ENCODE data around the gene SLAMF7.

Gene SLAMF7

DNA sequence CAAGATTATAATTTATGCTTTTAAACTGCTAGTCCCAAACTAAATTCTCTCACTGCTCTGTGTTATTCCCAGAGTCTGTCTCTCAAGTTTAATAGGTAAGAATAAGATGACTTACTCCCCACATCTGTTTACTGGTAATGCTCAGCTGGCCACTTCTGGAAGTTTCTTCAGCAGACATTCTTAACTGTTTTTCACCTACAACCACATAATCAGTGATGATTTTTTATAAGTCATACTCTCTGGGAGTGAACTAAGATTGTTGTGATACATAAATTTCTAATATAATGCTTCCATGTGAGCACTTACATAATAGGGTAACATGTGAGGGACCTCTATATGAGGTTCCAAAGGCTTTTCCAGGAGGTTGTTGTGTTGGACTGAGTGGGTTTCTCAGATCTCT is 8.7 kb downstream of the SLAMF7 start:
- no peak for DNase-seq

DNA sequence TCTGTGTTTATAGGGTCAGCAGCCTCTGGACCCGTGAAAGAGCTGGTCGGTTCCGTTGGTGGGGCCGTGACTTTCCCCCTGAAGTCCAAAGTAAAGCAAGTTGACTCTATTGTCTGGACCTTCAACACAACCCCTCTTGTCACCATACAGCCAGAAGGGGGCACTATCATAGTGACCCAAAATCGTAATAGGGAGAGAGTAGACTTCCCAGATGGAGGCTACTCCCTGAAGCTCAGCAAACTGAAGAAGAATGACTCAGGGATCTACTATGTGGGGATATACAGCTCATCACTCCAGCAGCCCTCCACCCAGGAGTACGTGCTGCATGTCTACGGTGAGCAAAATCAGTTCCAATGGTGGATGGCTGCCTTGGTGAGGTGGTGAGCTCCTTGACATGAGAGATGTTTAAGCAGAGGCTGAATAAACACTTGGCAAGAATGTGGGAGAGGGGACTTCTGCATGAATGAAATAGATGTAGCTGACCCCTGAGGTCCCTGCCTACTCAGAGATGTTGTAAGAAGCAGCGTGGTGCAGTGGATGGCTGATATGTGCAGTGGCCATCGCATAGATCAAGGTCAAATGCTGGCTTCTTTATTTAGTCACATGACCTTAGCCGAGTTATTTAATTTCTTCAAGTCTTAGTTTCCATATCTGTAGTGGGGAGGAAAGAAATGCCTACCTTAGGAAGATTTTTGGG is 9.3 kb downstream of the SLAMF7 start:
- no peak for DNase-seq

DNA sequence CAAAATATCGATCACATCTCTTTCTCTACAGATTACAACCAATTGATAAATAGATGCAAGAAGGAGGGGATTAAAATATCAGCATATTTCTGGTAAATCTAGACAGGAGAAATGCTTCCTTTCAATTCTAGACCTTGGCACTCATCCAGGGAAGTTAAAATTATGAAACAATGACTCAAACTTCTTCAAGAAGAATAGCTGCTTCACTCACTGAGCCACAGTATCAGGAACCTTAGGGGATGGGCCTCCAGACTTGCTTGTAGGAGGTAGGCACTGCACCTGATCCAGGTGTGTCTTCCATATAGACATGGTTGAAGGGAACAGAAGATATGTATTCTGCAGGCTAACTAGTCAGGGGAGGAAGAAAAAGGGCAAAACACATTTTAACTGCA is 9.8 kb downstream of the SLAMF7 start:
- DNase-seq = no peak

DNA sequence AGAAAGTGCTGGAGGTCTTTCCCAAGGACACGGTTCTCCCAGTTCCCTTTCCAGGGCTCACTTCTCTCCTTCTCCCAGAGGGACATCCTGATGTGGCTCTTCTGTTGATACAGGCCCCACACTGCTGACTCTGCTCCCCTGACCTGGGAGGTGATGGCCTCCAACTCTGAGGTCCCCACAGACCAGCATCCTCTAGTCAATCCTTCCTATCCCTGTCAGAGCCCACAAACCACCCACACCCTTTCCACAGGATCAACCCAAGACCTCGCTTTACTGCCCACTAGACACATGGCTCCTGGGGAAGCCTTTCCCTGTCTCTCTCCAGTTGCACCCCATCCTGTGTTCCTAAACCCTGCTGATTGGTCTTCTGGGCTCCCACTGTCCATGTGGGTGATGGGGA is 11.6 kb downstream of the SLAMF7 start:
- DNase-seq = no peak

DNA sequence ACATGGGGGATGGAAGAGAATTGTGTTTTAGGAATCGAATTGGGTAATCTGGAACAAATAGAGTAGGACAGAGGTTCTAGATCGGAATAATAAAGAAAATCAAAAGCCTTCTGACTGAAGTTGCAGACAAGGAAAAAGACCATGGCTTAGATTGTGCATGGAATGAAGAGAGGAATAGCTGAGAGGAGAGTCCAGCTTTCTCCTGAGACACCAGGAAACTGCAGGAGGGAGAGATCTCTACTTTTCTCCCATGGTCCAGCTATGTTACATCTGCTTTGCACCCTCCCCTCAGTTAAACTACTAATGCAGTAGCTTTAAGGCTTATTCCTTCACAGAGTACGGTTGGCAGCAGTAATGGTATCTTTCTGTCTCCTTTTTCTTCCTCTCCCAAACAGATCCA is 13.4 kb downstream of the SLAMF7 start:
- no peak for DNase-seq

DNA sequence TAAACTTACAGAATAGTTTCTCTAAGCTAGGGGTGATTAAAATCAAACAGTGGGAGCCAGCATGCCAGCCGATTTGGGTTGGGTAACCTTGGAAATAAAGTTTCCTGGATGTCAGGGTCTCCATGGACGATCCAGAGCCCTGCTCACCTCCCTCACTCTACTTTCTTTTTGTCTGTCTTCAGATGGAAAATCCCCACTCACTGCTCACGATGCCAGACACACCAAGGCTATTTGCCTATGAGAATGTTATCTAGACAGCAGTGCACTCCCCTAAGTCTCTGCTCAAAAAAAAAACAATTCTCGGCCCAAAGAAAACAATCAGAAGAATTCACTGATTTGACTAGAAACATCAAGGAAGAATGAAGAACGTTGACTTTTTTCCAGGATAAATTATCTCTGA is 13.9 kb downstream of the SLAMF7 start:
- no peak for DNase-seq

DNA sequence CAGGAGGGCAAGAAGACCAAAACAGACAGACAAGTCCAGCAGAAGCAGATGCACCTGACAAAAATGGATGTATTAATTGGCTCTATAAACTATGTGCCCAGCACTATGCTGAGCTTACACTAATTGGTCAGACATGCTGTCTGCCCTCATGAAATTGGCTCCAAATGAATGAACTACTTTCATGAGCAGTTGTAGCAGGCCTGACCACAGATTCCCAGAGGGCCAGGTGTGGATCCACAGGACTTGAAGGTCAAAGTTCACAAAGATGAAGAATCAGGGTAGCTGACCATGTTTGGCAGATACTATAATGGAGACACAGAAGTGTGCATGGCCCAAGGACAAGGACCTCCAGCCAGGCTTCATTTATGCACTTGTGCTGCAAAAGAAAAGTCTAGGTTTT is 14.5 kb downstream of the SLAMF7 start:
- DNase-seq = no peak

DNA sequence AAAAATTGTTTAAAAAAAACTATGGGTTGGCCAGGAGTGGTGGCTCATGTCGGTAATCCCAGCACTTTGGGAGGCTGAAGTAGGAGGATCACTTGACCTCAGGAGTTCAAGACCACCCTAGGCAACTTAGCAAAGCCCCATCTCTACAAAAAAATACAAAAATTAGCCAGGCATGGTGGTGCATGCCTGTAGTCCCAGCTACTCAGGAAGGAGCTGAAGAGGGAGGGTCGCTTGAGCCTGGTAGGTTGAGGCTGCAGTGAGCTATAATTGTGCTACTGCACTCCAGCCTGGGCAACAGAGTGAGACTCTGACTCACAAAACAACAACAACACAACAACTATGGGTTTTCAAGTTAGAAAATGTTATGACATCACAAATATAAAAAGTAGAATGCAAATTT is 16.4 kb downstream of the SLAMF7 start:
- DNase-seq = no peak

DNA sequence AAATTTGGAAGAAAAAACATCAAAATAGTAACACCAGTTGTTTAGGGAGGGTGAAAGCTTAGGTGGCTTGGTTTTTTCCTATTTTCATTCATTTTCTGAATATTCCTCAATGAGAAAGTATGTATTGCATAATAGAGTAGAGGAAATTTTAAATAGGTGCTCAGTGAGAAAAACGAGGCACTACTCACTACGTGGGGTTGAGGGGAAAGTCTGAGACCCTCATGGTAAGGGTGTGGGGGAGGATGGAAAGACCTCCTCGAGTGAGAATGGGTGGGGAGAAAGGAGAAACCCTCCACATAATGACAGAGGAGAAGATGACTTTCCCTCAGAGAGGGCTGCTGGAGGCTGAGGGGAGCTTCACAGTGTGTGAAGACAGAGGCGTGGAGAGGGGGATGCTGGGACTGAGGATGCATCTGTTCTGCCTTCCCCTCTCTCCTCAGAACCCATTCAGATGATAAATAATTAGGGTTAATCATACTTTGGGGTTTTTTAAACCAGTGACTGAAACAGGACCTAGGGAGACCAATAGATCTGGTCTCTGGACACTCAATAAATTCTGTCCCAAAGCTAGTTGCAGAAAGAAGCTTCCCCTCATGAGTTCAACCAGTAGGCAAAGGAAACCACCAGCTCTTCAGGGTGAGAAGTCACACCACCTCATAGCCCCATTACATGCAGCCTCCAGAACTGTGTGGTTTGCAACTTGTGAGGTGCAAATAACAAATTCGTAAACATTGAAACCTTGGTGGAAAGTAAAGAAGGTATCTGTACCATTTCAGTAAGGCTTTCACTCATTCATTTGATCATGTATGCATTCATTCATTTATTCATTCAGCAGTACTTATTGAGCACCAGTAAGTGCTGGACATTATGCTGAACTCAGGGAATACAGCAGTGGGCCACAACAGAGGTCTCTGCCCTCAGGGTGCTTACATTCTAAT is 17.1 kb downstream of the SLAMF7 start:
- no peak for DNase-seq

DNA sequence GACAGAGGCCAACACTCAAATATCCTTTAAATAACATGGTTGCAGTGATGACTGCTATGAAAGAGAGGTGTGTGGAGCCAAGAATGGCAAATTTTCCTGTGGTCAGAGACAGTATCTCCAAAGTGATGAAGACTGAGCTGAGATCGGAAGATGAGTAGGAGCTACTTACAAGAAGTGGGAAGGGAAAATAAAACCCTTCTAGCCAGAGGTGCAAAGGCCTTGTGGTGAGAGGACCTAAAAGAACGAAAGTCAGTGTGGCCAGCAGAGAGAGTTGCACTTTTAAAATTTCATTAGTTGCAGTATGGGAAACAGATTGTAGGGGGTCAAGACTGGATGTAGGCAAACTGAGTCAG is 17.8 kb downstream of the SLAMF7 start:
- no peak for DNase-seq

DNA sequence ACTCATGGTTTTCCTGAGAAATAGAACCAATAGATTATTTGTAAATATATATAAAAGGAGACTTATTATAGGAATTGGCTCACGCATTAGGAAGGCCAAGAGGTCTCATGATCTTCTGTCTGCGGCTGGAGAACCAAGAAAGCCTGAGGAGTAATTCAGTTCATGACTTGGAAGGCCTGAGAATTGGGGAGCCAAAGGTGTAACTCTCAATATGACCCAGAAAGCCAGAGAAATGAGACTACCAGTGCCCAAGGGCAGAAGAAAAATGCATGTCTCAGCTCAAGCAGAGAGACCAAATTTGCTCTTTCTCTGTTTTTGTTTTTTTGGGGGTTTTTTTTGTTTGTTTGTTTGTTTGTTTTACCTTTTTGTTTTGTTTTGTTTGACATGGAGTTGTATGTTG is 19.5 kb downstream of the SLAMF7 start:
- no peak for DNase-seq

DNA sequence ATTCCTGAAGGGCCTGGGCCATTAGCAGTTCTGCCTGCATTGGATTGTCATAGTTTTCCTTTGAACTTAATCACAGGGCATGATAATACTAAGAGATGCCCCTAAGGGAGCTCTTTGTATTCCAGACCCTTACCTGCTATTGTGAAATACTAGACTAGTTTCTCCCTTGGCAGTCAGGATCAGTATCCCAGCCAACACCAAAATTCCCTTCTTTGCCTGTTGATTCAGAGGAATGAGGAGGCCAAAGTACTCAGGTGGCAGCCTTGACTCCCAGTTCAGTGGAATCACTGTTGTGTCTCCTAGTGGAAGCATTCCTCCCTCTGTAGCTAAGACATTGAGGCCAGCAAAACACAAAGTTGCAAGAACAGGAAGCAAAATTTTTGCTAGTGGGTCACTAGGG is 20.7 kb downstream of the SLAMF7 start:
- no peak for DNase-seq

DNA sequence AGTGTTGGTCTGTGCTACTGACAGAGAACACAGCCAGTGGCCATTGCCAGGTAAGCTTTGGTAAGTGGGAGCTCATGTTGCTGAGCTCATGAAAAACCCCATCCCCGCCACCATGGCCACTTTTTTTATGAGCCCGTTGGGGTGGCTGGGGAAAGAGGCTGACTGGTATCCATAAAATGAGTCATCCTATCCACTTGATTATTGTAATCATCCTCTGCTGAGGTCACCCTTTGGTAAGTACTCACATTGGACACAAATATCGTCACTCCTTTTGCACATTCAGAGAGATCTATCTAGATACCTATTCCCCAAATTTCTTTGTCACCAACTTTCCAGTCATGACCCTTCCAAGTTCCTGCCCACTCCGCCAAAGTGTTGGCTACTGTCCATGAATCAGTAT is 22.0 kb downstream of the SLAMF7 start:
- no peak for DNase-seq

DNA sequence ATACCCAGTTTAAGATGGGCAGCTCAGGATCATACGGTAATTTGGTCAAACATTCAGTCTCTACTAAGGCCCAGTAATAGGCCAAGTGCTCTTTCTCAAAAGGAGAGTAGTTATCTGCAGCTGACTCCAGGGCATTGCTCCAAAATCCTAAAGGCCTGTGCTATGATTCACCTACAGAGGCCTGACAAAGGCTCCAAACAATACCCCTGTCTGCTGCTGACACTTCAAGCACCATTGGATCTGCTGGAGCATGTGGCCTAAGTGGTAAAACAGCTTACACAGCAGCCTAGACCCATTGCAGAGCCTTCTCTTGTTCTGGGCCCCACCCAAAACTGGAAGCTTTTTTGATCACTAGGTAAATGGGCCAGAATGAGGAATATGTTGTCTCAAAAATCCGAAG is 22.8 kb downstream of the SLAMF7 start:
- DNase-seq = no peak

DNA sequence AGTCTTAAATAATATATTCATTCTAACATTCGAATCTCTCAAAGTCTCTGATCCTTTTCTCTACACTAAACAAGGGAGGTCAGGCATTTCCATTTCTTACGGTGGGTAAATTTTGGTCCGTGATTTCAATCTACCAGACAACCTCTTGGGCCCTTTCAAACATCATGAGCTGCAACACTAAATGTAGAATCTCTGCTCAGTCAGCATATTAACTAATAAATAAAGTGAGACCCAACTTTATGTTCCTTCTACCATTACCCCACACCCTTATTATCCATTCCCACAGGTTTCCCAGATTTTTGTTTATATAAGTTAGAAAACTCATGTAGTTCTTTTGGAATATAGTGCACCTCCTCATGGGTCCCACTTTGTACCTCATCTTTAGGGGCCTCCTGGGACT is 24.9 kb downstream of the SLAMF7 start:
- DNase-seq = no peak

DNA sequence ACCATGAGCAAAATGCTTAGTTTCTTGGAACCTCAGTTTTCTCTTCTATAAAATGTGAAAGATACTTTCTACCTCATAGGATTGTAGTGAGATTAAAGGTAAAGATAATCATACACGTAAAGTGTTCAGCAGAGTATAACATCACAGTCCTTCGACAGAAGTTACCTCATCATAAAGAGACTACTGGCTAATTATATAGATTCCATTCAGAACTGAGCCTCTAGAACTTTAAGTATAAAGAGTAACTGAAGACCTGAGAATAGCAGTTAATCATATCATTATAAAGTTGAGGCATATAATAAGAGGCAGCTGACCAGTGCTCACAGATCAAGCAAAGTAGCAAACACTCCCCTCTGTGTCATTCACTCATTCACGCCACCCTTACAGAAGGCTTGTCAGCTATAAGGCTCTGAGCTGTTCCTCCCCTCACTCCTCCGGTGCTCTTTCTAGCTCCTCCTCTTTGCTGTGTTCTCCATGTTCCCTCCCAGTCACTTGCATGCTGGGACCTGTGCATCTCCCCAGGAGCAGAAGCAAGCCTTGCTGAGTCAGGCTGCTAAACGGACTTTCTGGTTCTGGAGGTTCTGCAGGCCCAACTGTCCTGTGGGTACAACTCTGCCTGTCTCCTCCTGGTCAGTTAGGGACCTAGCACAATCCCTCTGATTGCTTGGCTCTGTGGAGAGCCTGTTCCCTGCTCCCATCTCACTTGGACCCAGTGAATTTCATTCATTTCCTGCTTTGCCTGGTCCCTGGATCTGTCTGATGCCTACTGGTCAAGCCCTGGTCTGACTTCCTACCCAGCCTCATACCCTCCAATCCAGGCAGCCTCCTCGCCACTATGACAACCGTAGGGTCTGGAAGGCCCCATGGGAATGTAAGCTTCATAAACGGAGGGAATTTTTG is 28.6 kb downstream of the SLAMF7 start:
- no peak for DNase-seq

DNA sequence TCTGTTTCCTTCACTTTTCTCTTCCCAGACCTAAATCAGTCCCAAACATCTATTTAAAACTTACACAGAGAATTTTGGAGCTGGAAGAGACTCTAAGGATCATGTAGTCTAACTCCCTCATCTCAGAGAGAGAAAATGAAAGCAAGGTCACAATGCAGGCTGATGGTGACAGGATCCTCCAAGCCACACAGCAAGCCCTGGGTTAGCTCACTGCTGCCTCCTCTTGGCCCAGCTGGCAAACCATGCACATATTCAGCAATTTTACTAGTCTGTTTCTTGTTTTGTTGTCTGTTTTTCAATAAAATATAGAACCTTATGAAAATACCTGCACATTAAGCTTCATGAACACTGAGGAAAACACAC is 29.2 kb downstream of the SLAMF7 start:
- DNase-seq = no peak

DNA sequence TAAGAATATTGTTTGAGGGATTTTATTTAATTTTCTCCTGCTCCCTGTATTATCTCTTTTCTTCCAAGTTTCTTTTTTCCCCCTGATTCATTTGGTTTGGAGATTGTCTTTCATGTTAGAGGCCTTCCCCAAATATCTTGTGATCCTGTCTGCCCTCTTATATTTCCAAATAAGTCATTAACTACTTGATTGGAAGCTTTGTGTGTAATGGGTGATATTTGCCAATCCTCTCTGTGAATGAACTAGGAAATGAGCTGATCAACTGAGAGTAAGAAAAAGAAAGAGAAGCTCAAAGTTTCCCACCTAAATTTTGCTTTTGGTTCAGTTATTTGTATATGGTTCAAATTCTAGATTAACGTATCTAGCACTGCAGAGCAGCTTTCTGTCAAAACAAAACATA is 33.3 kb downstream of the SLAMF7 start:
- no peak for DNase-seq

DNA sequence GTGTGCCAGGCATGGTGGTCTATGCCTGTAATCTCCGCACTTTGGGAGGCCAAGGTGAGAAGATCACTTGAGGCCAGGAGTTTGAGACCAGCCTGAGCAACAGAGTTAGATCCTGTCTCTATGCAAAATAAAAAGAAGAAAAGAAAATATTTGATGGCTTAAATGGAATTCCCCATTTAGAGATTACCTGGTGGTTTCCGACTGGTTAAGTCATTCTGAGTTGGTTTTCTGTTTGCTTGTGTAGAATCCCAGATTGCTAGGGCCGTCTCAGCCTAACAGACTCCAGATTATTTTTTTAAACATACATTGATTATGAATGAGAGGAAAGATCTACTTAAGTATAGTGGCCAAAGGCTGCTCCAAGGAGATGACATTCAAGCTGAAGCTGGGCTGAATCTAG is 34.0 kb downstream of the SLAMF7 start:
- DNase-seq = no peak

DNA sequence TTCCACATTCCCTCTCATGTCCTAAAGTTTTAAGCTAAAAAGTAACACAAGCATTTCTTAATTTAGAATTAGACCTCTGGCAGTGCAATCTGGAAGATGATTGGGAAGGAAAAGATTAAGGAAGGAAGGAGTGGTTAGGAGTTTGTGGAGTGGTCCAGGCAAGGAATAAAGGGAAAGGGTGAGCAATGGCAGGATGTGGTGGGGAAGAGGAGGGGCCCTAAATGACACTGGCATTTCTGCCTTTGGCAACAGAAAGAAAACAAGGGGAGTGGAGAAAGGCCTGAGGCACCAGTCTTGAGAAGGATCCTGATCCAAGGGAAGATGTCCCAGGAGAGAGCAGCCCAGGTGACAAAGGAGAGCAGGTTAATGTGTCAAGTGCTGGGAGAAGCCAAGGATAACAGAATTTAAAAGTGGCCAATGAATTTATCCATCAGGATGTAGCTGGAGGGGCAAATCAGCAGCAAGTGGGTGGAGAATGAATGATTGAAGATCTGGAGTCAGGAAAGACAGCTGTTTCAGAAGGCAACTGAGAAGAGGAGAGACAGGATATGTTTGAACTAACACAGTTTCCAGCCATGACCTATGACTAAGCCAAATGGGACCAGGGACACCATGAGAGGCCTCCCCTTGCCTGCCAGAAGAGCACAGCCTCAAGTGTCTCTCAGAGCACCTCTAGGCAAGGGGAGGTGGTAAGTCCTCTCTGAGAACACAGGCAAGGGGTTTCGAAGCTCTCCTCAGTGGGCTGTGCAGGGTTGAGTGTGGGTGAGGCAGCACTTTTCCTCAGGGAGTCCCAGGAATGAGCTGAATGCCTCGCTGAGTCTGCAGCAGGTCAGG is 36.1 kb downstream of the SLAMF7 start:
- DNase-seq = no peak

DNA sequence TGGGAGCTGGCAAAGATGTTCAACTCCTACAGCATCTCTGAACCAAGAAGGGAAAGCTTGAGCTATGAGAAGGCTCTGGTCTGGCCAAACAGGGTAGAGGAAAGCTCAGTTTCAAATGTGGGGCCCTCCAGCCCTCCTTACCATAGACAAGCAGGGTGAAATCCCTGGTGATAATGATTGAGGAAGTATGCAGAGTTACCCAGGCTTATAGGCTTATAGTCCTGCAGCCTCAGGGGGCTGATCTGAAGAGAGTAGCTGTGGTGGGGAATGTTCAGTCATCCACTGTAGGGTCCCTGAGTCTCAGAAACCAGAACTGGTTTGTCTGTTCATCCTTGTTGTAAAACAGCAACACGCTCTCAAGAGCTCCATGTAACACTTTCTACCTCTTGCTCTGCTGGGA is 37.1 kb downstream of the SLAMF7 start:
- no peak for DNase-seq

DNA sequence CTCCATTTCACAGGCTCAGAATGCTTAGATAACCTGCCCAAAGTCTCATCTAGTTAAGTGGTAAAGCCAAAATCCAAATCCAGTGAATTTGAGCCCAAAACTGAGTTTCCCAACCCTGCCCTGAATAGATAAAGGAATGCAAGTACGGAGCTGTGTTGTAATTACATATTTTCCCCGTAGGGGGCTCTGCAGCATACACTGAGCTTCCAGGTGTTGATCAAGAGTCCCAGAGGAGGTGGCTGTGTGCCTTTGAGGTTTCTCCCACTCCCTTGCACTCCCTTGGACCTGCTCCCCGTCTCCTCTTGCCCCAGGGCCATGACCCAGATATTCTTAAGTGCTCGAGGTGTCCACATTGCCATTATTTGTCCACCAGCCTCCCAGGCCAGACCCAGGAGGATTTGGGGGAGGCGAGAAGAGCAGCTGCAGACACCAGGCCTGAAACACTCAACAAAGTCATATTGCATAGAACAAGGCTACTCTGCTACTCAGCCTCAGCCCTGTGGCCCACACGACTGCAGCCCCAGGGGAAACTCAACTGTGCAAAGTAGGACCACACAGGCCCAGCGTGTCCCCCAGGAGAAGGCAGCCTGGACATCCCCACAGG is 38.5 kb downstream of the SLAMF7 start:
- peak; percentile 55 for DNase-seq

Measured in NCI-H69 (cell line).